GM12864 (cell line): ENCODE measurements around the gene SEPTIN10.
"Not testable (repeated sequence)": the region's sequence is repeated elsewhere in the genome, so short reads cannot be mapped to it uniquely, and the experiment has no call there.

Source experiments
- DNase-seq: peaks from one replicate; pipeline ENCODE4 v3.0.0-alpha.2; 2011; ENCODE audit warnings: low read depth
- H3K4me3 ChIP-seq: 2 replicates; pipeline ENCODE4 v1.5.1; 2011; ENCODE audit warnings: mild to moderate bottlenecking, low read depth, low read length, control low read depth
- CTCF ChIP-seq: IDR thresholded peaks from 2 replicates; pipeline ENCODE4 v1.5.1; 2011; ENCODE audit warnings: low read depth, mild to moderate bottlenecking, moderate library complexity, low read length, control low read depth, inconsistent platforms; ENCODE audit errors: missing control alignments

The SEPTIN10 gene

GRCh38 chr2:109649736-109650695 is 36.2 kb upstream of the SEPTIN10 start:
- H3K4me3 ChIP-seq = no peak overlapping the region
- no peak for DNase-seq
- no peak for TF ChIP-seq CTCF

GRCh38 chr2:109648041-109648527 is 34.3 kb upstream of the SEPTIN10 start:
- no peak for TF ChIP-seq CTCF
- DNase-seq = no peak
- no peak overlapping the region for H3K4me3 ChIP-seq

- TF ChIP-seq CTCF = no peak
- H3K4me3 ChIP-seq = no peak overlapping the region
- no peak for DNase-seq
Measured at GRCh38 chr2:109647636-109648035, 33.9 kb upstream of the SEPTIN10 start.

GRCh38 chr2:109646961-109647360 is 33.2 kb upstream of the SEPTIN10 start:
- no peak for TF ChIP-seq CTCF
- no peak for DNase-seq
- H3K4me3 ChIP-seq = no peak overlapping the region

GRCh38 chr2:109645412-109646184 is 31.8 kb upstream of the SEPTIN10 start:
- no peak for DNase-seq
- TF ChIP-seq CTCF = no peak
- no peak overlapping the region for H3K4me3 ChIP-seq

GRCh38 chr2:109644571-109645275 is 31.0 kb upstream of the SEPTIN10 start:
- DNase-seq = no peak
- no peak overlapping the region for H3K4me3 ChIP-seq
- no peak for TF ChIP-seq CTCF

- not testable (repeated sequence) for DNase-seq, H3K4me3 ChIP-seq
Measured at GRCh38 chr2:109640000-109640399, 26.2 kb upstream of the SEPTIN10 start.
